HG03342 (cell line): ENCODE measurements around the gene CFAP58.

Experiments used
- ATAC-seq: cut with Tn5 transposase; IDR thresholded peaks from one replicate; pipeline ENCODE4 v1.9.1; 2021; ENCODE audit warnings: mild to moderate bottlenecking, moderate library complexity; ENCODE audit not compliant: unreplicated experiment

Gene CFAP58

GRCh38 chr10:104333728-104334373 is 19.8 kb upstream of the CFAP58 start:
- ATAC-seq: no peak

DNA sequence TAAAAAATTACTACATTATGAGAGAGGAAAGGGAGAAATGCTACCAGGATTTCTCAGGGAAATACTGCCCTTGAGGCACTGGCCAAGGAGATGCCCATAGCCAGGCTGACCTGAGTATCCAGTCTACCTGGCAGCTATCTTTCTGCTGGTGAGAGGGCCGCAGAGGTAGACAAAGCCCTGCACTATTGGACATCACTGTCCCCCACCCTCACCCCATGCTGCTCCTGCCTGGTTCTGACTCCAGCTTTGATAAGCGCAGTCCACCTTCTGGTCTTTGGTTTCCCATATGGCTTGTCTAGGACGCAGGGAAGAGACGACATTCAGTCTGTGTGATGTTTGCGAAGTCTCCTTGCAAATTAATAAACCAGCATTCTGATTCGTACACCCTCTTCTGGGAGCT is 19.1 kb upstream of the CFAP58 start:
- no peak for ATAC-seq

- ATAC-seq: no peak
Measured at GRCh38 chr10:104334965-104335650, 18.5 kb upstream of the CFAP58 start.

GRCh38 chr10:104336821-104337467 is 16.7 kb upstream of the CFAP58 start:
- peak; percentile 24 for ATAC-seq

DNA sequence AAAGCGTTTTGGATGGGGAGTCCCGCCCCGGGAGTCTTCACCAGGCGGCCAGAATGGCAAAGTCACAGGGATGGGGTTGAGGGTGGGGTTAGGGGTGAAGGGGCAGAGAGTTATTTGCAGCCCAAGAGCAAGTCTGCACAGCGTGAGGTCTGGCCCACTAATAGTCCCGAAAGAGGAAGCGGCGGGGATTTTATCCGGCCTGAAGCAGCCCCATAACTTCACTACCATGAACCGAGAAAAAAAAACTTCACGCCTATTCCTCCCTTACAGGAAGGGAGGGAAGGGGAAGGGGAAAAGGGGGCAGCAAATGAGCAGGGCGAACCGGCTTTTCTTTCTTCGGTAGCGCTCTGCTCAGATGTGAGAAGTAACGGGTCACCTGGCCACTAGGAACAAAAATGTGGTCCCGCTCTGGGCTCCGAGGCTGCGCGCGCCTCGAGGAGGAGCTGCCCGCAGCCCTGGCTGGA is 16.1 kb upstream of the CFAP58 start:
- peak; percentile 44 for ATAC-seq

GRCh38 chr10:104337985-104338735 is 15.5 kb upstream of the CFAP58 start, which contains the start of gene ITPRIP:
Gene ITPRIP, minus strand, starts transcription at chr10:104338465. Its CDS starts 22,414 bp downstream, at chr10:104316051.
- peak; percentile 59 for ATAC-seq

DNA sequence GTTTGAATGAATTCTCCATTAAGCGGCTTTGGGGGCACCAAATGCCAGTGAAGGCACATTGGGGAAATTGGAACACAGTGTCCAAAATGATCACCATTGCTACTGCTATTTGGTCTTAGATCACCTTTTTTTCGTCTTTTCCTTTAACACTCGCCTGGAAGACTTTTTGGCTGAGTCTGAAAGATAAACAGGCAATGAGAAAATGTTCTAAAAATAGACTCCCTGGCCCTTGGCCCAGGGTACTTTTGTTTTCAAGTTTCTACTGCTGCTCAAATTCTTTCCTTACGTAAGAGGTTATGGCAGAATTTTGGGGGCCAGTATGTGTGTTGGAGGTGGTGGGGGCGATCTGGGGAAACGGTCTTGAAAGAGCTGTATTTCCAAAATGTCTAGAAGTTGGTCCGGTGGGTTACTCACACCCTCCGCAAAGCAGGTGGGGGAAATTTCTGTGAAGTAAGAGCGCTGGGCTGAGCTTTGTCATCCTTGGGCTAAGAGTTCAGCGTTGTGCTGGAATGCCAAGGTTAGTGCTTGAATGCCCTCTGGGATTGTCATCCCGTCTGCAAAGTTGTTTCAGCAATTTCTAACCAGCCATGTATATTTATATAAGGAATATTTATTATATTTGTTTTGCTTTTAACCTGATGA is 14.0 kb upstream of the CFAP58 start:
- ATAC-seq: no peak

- ATAC-seq: no peak
Measured at GRCh38 chr10:104340111-104340526, 13.5 kb upstream of the CFAP58 start.

DNA sequence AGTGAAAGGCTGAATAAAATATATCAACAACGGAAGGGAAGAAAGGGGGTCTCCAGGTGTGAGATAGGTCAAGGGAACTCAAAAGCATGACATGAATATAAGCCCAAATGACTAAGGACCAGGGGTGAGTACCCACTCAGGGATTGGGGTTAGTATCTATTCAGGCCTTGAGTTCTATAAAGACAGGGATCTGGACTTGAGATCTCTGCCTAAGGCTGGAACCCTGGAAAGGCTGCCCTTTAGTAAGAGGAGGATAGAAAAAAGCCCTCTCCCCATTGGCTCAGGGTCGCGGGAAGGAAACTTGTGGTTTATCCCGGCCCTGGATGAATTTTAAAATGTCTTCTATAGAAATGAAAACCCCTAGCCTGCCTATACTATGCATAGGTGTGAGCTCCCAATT is 13.0 kb upstream of the CFAP58 start:
- ATAC-seq: no peak

DNA sequence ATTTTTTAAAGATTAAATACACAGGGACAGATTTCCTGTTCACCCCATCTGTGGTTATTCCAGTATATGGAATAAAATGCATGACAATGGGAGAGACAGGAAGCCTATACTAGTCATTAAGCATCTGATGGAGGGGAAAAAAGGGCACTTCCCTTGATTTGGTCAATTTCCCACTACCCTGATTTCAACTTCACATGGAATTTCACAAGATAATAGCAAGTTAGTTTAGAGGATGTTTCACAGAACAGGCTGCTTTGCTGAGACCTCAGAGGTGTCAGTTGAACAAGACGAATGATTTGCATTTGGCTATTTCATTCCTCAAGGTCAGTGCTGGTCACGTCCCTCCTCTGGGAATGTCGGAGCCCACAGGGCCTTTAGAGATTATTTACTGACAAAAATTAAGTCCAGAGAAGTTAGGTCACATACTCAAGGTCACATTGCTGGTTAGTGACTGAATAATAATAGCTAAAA is 10.7 kb upstream of the CFAP58 start:
- ATAC-seq: no peak

GRCh38 chr10:104344219-104344618 is 9.4 kb upstream of the CFAP58 start:
- ATAC-seq: no peak

DNA sequence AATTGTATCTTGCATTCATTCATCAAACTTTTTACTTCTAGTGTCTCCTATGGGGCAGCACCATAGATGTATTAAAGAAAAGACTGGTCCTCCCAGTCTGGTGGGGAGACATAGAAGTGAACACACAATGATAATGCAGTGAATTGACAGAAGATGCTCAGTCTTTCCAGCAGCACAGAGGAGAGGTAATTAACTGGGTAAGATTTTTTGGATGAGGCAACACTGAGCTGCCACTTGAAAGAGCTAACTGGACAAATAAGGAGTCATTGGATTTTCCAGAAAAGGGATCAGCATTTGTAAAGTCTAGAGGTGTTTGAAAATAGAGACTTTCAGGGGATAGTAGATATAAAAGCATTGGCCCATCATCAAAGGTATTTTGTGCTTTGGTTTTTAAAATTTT is 8.1 kb upstream of the CFAP58 start:
- ATAC-seq: no peak

- ATAC-seq: no peak
Measured at GRCh38 chr10:104345941-104346340, 7.7 kb upstream of the CFAP58 start.

GRCh38 chr10:104347295-104348045 is 6.2 kb upstream of the CFAP58 start:
- no peak for ATAC-seq

- no peak for ATAC-seq
Measured at GRCh38 chr10:104348601-104349000, 5.0 kb upstream of the CFAP58 start.

- peak; percentile 61 for ATAC-seq
Measured at GRCh38 chr10:104349623-104350126, 4.0 kb upstream of the CFAP58 start.

GRCh38 chr10:104350127-104350635 is 3.5 kb upstream of the CFAP58 start:
- peak; percentile 41 for ATAC-seq

GRCh38 chr10:104351061-104351702 is 2.5 kb upstream of the CFAP58 start:
- ATAC-seq: no peak

GRCh38 chr10:104351919-104352318 is 1.7 kb upstream of the CFAP58 start:
- no peak for ATAC-seq
